ENCODE measurements around the gene VPS11. TPM values are rescaled to one million over a fixed set of nuclear protein-coding genes. Genes with fewer than 3 reads are reported as not detected.
"Not testable (repeated sequence)": the region's sequence is repeated elsewhere in the genome, so short reads cannot be mapped to it uniquely, and the experiment has no call there.

The VPS11 gene
- total RNA-seq, 1 donor: 35.1 TPM

- H3K9me3 ChIP-seq (ENCODE audit: low read depth, low read length): no peaks in the 10 kb centered on the region
- no peak overlapping the region for H3K27ac ChIP-seq (ENCODE audit: low read depth, low read length)
- TF ChIP-seq CTCF (IDR thresholded peaks at IDR 0.05; ENCODE audit: extremely low read depth, low read depth, low read length): no peak
- H3K4me2 ChIP-seq (ENCODE audit: insufficient read depth, low read length): no peak overlapping the region
- H3K27me3 ChIP-seq (ENCODE audit: insufficient read depth, low read length): no peaks in the 10 kb centered on the region
- no peaks in the 10 kb centered on the region for H4K20me1 ChIP-seq (ENCODE audit: insufficient read depth, low read length)
- no peak for DNase-seq (ENCODE audit: insufficient read length, low spot score, missing footprints)
- no peaks in the 10 kb centered on the region for H3K4me1 ChIP-seq (ENCODE audit: insufficient read depth, low read length)
- H3K4me3 ChIP-seq (ENCODE audit: insufficient read depth, low read length): no peak overlapping the region
- H3K36me3 ChIP-seq (ENCODE audit: insufficient read depth, low read length): no peaks in the 10 kb centered on the region
- H3K79me2 ChIP-seq (ENCODE audit: insufficient read depth, low read length): no peaks in the 10 kb centered on the region
- H2AFZ ChIP-seq (ENCODE audit: low read length): no peak overlapping the region
Observed at GRCh38 chr11:119038884-119039283, 28.7 kb upstream of the VPS11 start.

GRCh38 chr11:119039471-119039870 is 28.1 kb upstream of the VPS11 start:
- not testable (repeated sequence) for H3K27ac ChIP-seq (ENCODE audit: low read depth, low read length); H3K4me1 ChIP-seq (ENCODE audit: insufficient read depth, low read length); H2AFZ ChIP-seq (ENCODE audit: low read length); DNase-seq (ENCODE audit: insufficient read length, low spot score, missing footprints); H3K27me3 ChIP-seq (ENCODE audit: insufficient read depth, low read length); H3K4me2 ChIP-seq (ENCODE audit: insufficient read depth, low read length); H3K36me3 ChIP-seq (ENCODE audit: insufficient read depth, low read length); H3K9me3 ChIP-seq (ENCODE audit: low read depth, low read length); H3K79me2 ChIP-seq (ENCODE audit: insufficient read depth, low read length); H4K20me1 ChIP-seq (ENCODE audit: insufficient read depth, low read length); H3K4me3 ChIP-seq (ENCODE audit: insufficient read depth, low read length)

- Histone ChIP-seq H3K27ac (ENCODE audit: low read depth, low read length) (no peak overlapping the region), H2AFZ (ENCODE audit: low read length) (no peak overlapping the region), H3K9me3 (ENCODE audit: low read depth, low read length) (no peaks in the 10 kb centered on the region), H3K4me1 (ENCODE audit: insufficient read depth, low read length) (no peaks in the 10 kb centered on the region), H3K4me2 (ENCODE audit: insufficient read depth, low read length) (no peak overlapping the region), H3K27me3 (ENCODE audit: insufficient read depth, low read length) (no peaks in the 10 kb centered on the region), H4K20me1 (ENCODE audit: insufficient read depth, low read length) (no peaks in the 10 kb centered on the region), H3K4me3 (ENCODE audit: insufficient read depth, low read length) (no peak overlapping the region), H3K36me3 (ENCODE audit: insufficient read depth, low read length) (peaks cover 25% of the 10 kb centered on the region), H3K79me2 (ENCODE audit: insufficient read depth, low read length) (no peaks in the 10 kb centered on the region)
- DNase-seq (ENCODE audit: insufficient read length, low spot score, missing footprints): no peak
- TF ChIP-seq CTCF (IDR thresholded peaks at IDR 0.05; ENCODE audit: extremely low read depth, low read depth, low read length): no peak
Observed at GRCh38 chr11:119041821-119042514, 25.6 kb upstream of the VPS11 start.

- H3K27me3 ChIP-seq (ENCODE audit: insufficient read depth, low read length): no peaks in the 10 kb centered on the region
- no peaks in the 10 kb centered on the region for H3K79me2 ChIP-seq (ENCODE audit: insufficient read depth, low read length)
- H3K27ac ChIP-seq (ENCODE audit: low read depth, low read length): no peak overlapping the region
- no peak for DNase-seq (ENCODE audit: insufficient read length, low spot score, missing footprints)
- H3K4me2 ChIP-seq (ENCODE audit: insufficient read depth, low read length): no peak overlapping the region
- H3K36me3 ChIP-seq (ENCODE audit: insufficient read depth, low read length): peaks cover 34% of the 10 kb centered on the region
- H3K9me3 ChIP-seq (ENCODE audit: low read depth, low read length): no peaks in the 10 kb centered on the region
- H4K20me1 ChIP-seq (ENCODE audit: insufficient read depth, low read length): no peaks in the 10 kb centered on the region
- TF ChIP-seq CTCF (IDR thresholded peaks at IDR 0.05; ENCODE audit: extremely low read depth, low read depth, low read length): no peak
- no peaks in the 10 kb centered on the region for H3K4me1 ChIP-seq (ENCODE audit: insufficient read depth, low read length)
- H3K4me3 ChIP-seq (ENCODE audit: insufficient read depth, low read length): no peak overlapping the region
- no peak overlapping the region for H2AFZ ChIP-seq (ENCODE audit: low read length)
Observed at GRCh38 chr11:119042927-119043326, 24.7 kb upstream of the VPS11 start.

Data from osteoblast (primary cell).